H1 (cell line): Measurements from ENCODE around the gene CDC45.

ENCODE experiments used
- CREB1 ChIP-seq: IDR thresholded peaks from 2 replicates; pipeline ENCODE4 v1.6.1; 2012; ENCODE audit warnings: inconsistent platforms
- TF ChIP-seq, protein P1 (sequence below), 3 experiments: IDR thresholded peaks; 1 replicate in 2 of 3; 2 replicates in 1 of 3; pipeline versions ENCODE4 v1.5.1 to v1.6.1; 2011; ENCODE audit warnings: low read length in 3 of 3, mild to moderate bottlenecking in 3 of 3, inconsistent platforms in 2 of 3, low read depth in 1 of 3, moderate library complexity in 1 of 3; ENCODE audit not compliant: insufficient read depth in 1 of 3; ENCODE audit errors: control extremely low read depth in 1 of 3

- TF ChIP-seq, protein P1, sequence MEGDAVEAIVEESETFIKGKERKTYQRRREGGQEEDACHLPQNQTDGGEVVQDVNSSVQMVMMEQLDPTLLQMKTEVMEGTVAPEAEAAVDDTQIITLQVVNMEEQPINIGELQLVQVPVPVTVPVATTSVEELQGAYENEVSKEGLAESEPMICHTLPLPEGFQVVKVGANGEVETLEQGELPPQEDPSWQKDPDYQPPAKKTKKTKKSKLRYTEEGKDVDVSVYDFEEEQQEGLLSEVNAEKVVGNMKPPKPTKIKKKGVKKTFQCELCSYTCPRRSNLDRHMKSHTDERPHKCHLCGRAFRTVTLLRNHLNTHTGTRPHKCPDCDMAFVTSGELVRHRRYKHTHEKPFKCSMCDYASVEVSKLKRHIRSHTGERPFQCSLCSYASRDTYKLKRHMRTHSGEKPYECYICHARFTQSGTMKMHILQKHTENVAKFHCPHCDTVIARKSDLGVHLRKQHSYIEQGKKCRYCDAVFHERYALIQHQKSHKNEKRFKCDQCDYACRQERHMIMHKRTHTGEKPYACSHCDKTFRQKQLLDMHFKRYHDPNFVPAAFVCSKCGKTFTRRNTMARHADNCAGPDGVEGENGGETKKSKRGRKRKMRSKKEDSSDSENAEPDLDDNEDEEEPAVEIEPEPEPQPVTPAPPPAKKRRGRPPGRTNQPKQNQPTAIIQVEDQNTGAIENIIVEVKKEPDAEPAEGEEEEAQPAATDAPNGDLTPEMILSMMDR (IDR thresholded peaks at IDR 0.05; ENCODE audit: control extremely low read depth in 1 of 3, insufficient read depth in 1 of 3, low read depth in 1 of 3, low read length in 3 of 3) = no peak
- TF ChIP-seq CREB1 = no peak
These were observed 43.1 kb downstream of the CDC45 start for GRCh38 chr22:19522881-19523239.
